CD4-positive, alpha-beta T cell treated with Interleukin-4 for 1 hour (primary cell): ENCODE measurements around the gene HTATSF1.

Source experiments
- DNase-seq, 2 donors: peaks; one replicate each; pipeline ENCODE4 v3.0.0-alpha.2; 2020 to 2022

The HTATSF1 gene, protein sequence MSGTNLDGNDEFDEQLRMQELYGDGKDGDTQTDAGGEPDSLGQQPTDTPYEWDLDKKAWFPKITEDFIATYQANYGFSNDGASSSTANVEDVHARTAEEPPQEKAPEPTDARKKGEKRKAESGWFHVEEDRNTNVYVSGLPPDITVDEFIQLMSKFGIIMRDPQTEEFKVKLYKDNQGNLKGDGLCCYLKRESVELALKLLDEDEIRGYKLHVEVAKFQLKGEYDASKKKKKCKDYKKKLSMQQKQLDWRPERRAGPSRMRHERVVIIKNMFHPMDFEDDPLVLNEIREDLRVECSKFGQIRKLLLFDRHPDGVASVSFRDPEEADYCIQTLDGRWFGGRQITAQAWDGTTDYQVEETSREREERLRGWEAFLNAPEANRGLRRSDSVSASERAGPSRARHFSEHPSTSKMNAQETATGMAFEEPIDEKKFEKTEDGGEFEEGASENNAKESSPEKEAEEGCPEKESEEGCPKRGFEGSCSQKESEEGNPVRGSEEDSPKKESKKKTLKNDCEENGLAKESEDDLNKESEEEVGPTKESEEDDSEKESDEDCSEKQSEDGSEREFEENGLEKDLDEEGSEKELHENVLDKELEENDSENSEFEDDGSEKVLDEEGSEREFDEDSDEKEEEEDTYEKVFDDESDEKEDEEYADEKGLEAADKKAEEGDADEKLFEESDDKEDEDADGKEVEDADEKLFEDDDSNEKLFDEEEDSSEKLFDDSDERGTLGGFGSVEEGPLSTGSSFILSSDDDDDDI

DNA sequence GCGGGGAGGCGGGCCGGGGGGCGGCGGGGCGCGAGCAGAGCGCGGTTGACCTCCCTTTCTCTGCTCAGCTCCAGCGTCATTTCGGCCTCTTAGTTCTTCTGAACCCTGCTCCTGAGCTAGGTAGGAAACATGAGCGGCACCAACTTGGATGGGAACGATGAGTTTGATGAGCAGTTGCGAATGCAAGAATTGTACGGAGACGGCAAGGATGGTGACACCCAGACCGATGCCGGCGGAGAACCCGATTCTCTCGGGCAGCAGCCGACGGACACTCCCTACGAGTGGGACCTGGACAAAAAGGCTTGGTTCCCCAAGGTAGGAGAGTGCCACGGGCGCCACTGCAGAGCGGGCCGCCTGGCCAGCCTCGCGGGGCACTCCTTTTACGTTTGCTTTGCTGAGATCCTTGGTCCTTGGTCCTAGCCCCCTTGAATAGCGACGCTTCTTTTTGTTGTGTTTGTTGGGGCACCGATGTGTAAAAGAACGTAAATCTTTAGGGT lies at the start of gene HTATSF1:
TSS of gene HTATSF1 (plus strand) at position 37 of the 497 bp plus-strand sequence. CDS start at position 130, 93 bp downstream.
- no peak for DNase-seq

DNA sequence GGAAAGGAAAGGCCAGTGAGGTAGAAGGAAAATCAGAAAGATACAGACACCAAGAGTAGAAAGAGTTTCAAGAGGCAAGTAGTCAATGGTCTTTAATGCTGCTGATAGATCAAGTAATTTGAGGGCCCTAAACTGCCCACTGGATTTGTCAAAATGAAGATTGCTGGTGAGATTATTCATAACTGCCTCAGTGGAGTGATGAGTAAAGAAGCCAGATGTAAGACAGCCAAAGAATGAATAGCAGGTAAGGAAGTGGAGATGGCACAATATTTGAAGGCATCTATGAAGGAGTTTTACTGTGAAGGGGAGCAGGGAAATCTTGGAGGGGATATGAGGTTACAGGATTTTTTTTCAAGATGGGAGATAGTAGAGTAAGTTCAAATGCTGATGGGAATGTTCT lies 49.4 kb upstream of the HTATSF1 start:
- no peak for DNase-seq

DNA sequence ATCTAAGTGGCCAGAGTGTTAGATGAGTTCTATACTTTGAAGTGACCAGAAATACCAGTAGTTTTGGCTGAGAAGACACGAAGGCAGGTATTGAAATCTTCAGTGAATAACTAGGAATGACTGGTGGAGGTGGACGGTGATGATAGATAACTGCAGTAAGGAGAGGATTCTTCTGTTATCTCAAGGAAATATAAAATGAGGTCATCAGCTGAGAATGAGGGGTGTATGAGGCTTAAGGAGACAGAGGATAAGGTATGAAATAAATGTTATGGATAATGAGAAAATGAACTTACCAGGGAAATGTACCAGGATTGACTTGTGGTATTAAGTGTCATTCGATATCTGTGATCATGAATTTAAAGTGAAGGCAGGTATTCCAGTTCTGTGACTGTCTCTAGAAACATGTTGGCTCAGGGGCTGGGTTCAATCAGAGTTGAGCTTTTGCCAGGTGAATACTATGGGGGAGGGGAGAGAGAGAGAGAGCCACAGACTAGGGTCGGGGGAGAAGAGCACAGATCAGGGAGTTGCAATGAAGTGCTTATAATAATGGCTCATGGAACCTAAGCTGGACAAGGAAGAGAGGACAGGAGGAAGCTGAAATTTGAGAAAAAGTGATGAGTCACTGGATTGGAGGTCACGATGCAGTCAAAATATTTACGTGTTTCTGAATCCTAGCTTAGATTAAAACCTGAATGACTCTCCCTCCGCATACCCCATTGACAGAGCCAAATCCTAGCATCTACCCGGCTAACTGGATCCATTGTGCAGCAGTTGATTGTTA lies 47.2 kb upstream of the HTATSF1 start:
- DNase-seq: no peak

DNA sequence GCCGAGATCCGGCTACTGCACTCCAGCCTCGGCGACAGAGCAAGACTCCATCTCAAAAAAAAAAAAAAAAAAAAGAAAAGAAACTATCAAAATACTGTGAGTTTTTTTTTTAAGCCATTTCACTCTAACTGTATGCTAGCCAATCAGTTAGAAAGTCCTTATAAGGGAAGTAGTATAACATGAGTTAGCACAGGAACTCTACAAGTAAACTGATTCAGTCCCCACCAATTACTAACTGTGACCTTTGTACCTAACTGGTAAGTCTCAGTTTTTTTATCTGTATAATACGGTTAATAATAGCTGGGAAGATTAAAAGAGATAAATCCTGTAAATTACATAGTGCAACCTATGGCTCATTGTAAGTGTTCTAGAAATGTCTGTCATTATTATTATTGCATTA lies 44.8 kb upstream of the HTATSF1 start:
- no peak for DNase-seq

DNA sequence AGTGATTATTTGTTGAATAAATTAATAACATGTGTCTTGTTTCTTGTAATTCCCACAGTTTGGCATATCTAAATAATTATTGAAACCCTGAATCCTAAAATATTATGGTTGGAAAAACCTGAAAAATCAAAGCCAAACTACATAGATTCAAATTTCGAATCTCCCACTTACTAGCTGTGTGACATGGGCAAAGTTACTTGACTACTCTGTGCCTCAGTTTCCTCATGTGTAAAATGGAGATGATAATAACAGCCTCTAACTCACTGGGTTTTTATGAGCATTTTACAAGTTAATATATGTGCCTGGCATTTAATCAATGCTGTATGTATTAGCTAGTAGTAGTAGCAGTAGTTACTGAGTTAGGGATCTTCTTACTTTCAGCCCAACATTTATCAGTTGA lies 44.3 kb upstream of the HTATSF1 start:
- DNase-seq: no peak

DNA sequence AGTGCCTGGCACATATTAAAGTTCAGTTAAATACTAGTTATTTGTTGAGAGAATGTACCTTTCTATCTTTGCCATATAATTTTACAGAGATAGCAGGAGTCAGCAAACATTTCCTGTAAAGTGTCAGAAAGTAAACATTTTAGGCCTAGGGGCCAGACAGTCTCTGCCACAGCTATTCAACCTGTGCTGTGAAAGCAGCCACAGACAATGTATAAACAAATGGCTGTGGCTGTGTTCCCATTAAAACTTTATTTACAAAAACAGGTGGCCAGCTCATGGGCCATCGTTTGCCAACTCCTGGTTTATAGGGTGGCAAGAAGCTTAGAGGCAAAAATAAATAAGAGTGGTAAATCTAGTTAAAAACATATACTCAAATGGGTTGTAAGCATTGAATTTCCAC lies 43.6 kb upstream of the HTATSF1 start:
- DNase-seq: no peak

DNA sequence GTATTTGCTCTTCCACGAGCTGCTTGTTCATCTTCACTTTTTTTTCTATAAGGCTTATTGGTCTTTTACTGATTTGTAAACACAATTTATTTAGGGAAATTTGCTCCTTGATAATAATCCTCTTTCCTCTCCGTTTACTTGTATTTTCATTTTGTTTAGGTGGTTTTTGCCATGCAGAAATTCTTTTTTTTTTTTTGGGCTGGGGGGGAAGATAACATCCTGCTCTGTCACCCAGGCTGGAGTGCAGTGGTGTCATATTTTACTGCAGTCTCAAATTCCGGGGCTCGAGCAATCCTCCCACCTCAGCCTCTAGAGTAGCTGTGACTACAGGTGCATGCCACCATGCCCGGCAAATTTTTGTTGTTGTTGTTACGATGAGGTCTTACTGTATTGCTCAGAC lies 41.3 kb upstream of the HTATSF1 start:
- no peak for DNase-seq

DNA sequence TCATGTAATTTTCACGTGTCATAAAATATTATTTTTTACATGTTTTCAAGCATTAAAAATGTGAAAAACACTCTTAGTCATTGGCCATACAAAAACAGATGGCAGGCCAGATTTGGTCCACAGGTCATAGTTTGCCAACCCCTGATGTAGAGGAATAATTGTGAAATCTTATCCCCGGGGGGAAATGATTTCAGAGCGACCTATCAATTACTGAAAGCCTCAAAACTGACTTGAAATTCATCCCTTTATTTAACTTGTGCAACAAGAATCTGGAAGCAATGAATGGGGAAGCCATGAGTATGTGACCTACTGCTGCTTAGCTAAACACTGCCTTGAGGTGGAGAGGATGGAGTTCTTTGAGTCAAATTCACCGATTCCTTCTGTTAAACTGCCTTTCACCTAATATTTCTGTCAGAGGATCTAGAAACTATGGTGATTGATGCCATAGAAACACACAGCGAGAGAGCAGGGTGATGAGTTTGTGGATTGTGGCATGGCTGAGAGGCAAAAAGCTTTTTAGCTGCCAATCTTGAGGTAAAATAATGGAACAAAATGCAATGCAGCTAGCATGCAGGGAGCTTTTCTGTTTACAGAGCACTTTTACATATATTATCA lies 40.0 kb upstream of the HTATSF1 start:
- DNase-seq: no peak

DNA sequence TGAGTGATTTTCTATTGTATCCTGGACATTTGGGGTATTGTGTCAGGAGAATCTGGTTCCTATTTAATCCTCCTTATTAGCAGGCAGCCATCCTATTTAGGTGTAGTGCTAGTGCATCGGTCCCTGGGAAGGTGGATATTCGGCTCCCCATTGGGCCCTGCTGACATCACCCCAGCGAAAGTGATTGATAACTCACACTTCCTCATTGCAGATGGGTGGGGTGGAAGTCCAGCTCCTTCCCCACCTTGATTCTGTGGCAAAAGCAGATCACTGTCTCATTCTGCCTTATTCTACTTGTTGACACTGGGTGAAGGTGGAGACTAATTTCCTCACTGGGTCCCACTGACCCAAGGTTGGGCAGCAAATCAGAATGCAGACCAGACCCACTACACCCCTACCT lies 32.8 kb upstream of the HTATSF1 start:
- DNase-seq: no peak

DNA sequence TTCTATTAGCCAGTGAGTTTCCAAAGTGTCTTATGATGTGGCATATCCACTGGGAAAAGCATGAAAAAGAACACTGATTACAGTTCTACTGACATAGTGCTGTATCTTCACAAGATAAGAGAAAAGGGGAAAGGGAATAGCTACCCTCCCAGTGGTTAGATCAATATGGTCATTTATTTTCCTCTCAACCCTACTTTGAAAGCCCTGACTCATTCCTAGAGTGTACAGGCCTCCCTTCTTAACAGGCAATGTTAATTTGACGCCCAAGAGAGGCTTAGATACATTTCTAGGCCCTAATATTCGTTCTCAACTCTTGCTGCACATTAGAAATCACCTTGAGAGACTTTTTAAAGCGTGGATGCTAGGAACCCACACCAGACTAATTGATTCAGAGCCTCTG lies 30.1 kb upstream of the HTATSF1 start:
- no peak for DNase-seq

DNA sequence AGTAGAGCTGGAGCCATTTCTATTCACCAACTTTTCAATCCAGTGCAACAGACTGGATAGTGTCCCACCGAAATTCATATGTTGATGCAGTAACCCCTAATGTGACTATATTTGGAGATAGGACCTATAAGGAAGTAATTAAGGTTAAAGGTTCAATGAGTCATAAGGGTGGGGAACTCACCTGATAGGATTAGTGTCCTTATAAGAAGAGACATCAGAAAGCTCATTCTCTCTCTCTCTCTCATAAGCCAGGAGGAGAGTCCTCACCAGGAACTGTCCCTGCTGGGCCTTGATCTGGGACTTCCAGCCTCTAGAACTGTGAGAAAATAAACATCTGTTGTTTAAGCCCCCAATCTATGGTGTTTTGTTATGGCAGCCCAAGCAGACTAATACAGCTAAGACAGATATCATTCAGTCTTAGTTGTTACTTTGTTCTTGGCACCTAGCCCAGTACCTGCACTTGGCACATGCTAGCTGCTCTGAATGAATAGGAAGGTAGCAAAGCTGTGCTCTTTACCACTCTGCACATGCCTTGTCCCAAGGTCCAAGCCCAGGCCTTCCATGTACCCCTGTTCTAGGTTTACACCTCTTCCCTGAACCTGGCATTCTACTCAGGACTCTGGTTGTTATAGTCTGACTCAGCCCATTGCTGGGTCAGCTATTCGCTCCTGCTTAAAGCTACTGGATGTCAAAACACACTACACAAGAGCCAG lies 28.8 kb upstream of the HTATSF1 start:
- no peak for DNase-seq

DNA sequence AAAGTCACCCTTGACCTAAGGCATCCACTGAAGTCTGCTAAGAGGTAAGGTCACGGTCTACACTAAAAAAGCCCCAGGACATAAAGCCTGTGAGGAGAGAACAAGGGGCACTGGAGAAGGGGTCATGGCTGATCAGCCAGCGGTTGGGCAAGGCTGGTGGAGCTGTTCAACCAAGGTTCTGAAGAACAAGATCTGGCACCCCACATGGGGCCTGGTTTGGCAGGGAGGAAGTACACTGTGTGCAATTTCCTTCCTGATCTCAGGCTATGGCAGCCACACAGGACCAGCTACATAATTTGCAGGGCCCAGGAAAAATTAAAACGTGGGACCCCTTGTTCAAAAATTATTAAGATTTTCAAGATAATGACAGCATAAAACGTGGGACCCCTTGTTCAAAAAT lies 23.7 kb upstream of the HTATSF1 start:
- no peak for DNase-seq

DNA sequence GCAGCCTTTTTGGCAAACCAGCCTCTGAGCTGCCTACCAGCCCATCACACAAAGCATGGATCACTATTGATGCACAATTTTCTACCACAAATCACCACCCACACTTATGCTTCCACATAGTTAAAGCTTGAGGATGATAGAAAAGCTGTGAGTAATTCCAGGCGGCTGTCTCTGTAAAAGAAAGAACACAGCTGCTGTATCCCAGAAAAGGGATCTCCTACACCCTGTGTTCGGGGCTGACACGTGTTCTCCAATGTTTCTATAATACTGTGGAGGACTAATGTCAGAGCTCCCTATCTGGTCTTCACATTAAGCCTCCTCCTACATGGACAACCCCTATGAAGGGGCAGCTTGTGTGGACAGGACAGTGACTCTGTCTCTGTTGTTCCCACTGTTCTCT lies 22.2 kb upstream of the HTATSF1 start:
- DNase-seq: no peak

DNA sequence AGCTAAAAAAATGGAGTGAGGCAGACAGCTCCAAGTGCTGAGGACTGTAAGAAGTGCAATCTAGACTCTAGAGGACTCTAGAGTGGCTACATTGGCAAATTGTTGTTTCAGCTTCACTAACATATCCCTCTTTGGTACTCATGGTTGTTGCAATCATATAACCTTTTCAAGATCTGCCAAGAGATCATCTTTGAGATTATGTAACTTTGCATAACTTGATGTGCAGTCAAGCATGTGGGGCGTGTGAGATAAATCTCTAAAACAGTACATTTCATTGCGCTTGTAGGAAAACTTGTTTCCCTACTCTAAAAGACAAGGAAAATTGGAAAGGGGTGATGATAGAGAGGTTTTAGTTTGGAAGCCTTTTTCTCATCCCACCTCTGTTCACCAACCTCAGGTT lies 20.9 kb upstream of the HTATSF1 start:
- DNase-seq: no peak

DNA sequence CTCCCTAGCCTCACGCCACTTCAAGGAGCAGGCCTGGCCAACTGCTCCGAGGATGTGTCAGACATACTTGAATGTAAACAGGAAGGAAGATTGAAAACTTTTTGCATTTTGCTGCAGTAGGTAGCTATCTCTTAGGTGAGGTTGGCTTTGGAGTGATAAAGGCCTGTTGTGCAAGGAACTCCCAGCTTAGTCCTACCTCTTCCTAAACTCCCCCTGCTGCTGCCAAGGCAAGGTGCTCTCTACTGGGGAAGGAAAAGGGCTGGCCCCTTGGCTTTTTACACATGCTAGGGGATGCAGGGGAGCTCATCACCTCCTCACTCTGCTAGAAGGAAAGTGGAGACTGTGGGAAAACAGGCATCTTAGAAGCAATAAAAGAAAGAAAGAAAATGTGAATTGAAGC lies 20.4 kb upstream of the HTATSF1 start:
- no peak for DNase-seq

DNA sequence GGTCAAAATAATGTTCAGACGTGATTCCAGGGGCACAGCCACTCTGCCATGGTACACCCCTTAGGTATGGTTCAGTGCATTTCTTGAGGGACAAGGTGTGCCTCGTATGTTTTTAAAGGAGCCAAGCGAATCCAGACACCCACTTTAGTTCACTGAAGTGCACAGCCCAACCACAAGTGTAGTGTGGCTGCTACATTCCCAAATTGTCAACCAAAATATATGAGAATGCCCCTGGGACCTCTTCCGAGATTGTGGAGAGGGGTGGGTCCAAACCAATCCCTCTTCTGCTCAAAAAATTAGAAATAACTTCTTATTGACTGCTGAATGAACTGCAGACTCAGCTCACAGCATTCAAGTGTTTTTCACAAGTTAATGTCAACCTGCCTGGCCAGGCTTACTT lies 17.0 kb upstream of the HTATSF1 start:
- no peak for DNase-seq

DNA sequence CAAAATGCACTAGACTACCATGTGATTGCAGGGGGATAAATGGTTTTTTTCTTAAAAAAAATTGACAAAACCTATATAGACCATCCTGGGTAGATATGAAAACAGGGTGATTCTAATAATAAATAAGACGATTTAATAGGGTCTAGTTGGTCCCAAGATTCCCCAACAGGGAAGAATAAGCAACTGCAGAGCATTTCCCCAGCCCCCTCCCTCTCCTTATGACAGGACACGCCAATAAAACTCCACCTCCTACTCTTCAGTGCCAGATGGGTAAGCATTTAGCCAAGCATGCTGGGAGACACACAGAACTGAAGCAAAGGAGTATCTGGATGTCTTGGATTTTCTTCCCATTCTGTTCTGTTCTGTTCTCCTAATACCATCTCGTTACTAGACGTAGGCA lies 9.7 kb upstream of the HTATSF1 start, which contains the start of gene BRS3:
TSS of gene BRS3 (plus strand) at position 301 of the 400 bp plus-strand sequence. CDS start 168 bp downstream, outside the sequence.
- DNase-seq: no peak

DNA sequence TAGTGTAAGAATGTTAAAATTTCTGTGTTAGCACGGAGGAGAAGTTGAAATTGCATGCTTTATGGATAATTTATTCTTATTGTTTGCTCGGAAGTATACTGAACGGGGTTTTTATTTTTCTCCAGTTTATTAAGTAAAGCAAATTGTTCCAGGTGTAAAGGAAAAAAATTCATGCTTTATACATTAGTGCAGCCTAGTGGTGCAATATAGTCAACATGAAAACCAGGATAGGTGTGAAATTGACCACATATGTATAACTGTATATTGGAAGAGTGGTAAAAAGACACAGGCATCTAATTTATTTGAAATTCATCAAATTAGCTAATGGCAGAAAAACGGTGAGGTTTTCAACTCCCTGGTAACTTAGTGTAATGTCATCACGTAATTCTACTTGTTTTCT lies 8.7 kb upstream of the HTATSF1 start:
- DNase-seq: no peak

DNA sequence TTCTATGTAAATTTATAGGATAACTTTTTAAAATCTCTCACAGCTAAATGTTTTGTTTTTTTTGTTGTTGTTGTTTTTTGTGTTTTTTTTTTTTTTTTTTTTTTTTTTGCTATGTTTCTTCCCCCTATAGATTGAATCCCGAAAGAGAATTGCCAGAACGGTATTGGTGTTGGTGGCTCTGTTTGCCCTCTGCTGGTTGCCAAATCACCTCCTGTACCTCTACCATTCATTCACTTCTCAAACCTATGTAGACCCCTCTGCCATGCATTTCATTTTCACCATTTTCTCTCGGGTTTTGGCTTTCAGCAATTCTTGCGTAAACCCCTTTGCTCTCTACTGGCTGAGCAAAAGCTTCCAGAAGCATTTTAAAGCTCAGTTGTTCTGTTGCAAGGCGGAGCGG lies 5.6 kb upstream of the HTATSF1 start:
- DNase-seq: no peak

DNA sequence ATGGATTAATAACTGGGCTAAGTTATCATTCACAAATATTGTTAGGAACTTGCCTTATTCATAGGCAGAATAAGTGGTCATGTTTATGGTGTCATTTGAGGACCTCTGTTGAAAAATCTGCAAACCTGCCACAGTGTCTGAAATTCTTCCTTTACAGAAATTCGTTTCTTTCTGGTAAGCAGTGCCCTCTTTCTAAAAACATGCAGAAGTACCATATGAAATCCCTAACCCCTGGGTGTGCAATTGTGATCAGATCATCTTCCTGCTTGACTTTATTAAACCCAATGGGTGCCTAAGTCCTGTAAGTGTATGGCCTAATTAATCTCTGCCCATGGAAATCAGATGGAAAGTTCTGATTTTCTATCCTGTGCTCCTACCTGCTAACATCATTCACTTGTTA lies 4.4 kb upstream of the HTATSF1 start:
- no peak for DNase-seq

DNA sequence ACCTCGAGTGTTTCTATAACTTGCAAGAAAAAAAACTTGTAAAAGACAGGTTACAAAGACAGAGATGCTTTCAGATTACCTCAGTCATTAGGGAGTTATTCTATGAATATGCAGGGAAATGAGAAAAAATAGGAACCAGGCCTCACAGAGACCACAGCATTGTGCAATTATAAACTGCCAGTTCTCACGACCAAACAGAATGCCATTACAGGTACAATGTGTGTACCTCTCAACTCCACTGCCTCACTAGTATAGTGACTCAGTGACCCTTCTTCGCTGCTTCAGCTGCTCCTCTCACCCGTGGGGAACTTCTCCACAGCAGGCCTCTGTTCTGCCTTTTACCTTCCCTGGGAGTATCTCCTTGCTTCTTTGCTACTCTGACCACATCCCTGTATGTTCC lies 2.3 kb upstream of the HTATSF1 start:
- DNase-seq: no peak

DNA sequence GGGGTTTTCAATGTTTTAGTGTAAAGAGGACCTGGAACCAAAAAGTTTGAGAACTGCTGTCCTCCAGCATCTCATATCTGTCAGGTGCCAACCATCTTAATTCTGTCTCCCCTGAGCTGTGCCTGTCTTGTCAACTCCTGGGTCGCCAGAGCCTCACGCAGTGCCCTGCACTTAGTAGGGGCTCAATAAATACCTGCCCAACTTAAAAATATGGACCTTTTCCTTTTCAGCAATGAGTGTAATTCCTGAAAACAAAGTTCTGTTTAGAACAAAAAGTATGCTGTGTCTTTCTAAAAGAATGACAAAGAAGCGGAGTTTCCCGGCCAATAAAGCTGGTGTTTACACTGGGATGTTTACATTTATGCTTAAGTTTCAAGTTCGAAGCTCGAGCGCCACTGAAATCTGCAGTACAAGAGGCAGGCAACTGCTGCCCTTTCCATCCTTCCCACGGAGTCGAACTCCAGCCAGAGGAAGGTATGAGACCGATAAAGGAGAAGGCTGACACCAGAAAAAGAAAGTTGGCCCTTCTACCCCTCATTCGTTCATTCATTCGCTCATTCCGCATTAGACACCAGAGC lies 1.1 kb upstream of the HTATSF1 start:
- no peak for DNase-seq
